B cell (primary cell): Measurements from ENCODE around the gene PCDHA2. TPM values are rescaled to one million over a fixed set of nuclear protein-coding genes. Genes with fewer than 3 reads are reported as not detected.

Experiments
- ATAC-seq: fragments of 200-7000 bp; cut with Tn5 transposase; one replicate; pipeline ENCODE4 v1.10.0; 2021; ENCODE audit warnings: low read depth, mild to moderate bottlenecking, moderate number of reproducible peaks, moderate library complexity
- CTCF ChIA-PET: fragments of 350-600 bp; sonication (Branson Sonifier 250); formaldehyde crosslinking; loops from one replicate; lab custom pipeline; 2021; ENCODE audit warnings: antibody characterized with exemption, inconsistent platforms; lab: Charles Lee
- POLR2A ChIA-PET: fragments of 350-600 bp; sonication (Branson Sonifier 250); formaldehyde crosslinking; loops from one replicate; lab custom pipeline; 2021; ENCODE audit warnings: antibody characterized with exemption; lab: Charles Lee
- DNase-seq: peaks from one replicate; pipeline ENCODE4 v3.0.0; 2013
- H2AFZ ChIP-seq: 2 replicates; pipeline ENCODE4 v1.6.1; 2012; ENCODE audit warnings: mild to moderate bottlenecking, low read depth, low read length; ENCODE audit not compliant: insufficient read depth, poor library complexity, severe bottlenecking
- H3K27ac ChIP-seq, 2 donors: 1 replicate in 1 of 2; 2 replicates in 1 of 2; pipeline ENCODE4 v1.5.1; 2012 to 2013; ENCODE audit warnings: low read length in 2 of 2, mild to moderate bottlenecking in 2 of 2, moderate library complexity in 1 of 2
- H3K27me3 ChIP-seq, 4 experiments: fragments of 200-600 bp in 1 of 4; sonication (generic) in 1 of 4; replicated peaks in 1 of 4; 1 replicate in 2 of 4; 2 replicates in 2 of 4; pipeline versions ENCODE4 v1.6.1 to v1.7.0; 2013 to 2016; ENCODE audit warnings: low read length in 3 of 4, mild to moderate bottlenecking in 2 of 4, mixed read lengths in 1 of 4, moderate library complexity in 1 of 4; ENCODE audit not compliant: insufficient read depth in 4 of 4, control insufficient read depth in 3 of 4; ENCODE audit errors: control extremely low read depth in 1 of 4
- H3K36me3 ChIP-seq, 2 experiments: replicated peaks in 1 of 2; 1 replicate in 1 of 2; 2 replicates in 1 of 2; pipeline versions ENCODE4 v1.6.1 to v1.7.1; 2013; ENCODE audit warnings: low read length in 1 of 2; ENCODE audit not compliant: insufficient read depth in 2 of 2, control insufficient read depth in 1 of 2; ENCODE audit errors: control extremely low read depth in 1 of 2, extremely low read depth in 1 of 2
- H3K4me1 ChIP-seq, 2 donors: fragments of 200-600 bp in 1 of 2; sonication (generic) in 1 of 2; 1 replicate in 1 of 2; 2 replicates in 1 of 2; pipeline versions ENCODE4 v1.5.1 to v1.6.1; 2013 to 2017; ENCODE audit warnings: low read length in 2 of 2; ENCODE audit not compliant: control insufficient read depth in 2 of 2, insufficient read depth in 2 of 2
- H3K4me2 ChIP-seq: replicated peaks from 2 replicates; pipeline ENCODE3; 2012; ENCODE audit warnings: mild to moderate bottlenecking, low read depth, low read length; ENCODE audit not compliant: poor library complexity, severe bottlenecking
- H3K4me3 ChIP-seq, 5 experiments: fragments of 200-600 bp in 1 of 5; sonication (generic) in 1 of 5; 1 replicate in 3 of 5; 2 replicates in 2 of 5; pipeline versions ENCODE4 v1.5.1 to v1.7.0; 2011 to 2016; ENCODE audit warnings: low read length in 4 of 5, mild to moderate bottlenecking in 4 of 5, low read depth in 2 of 5, control low read depth in 1 of 5, moderate library complexity in 1 of 5; ENCODE audit not compliant: insufficient read depth in 1 of 5; ENCODE audit errors: control extremely low read depth in 1 of 5, extremely low read depth in 1 of 5
- H3K79me2 ChIP-seq: fragments of 200-600 bp; sonication (generic); one replicate; pipeline ENCODE4 v1.6.0; 2016; ENCODE audit warnings: low read length; ENCODE audit not compliant: control insufficient read depth, insufficient read depth
- H3K9ac ChIP-seq: fragments of 200-600 bp; sonication (generic); 2 replicates; pipeline ENCODE4 v1.6.1; 2017; ENCODE audit warnings: mild to moderate bottlenecking, low read length, moderate library complexity
- H3K9me3 ChIP-seq, 3 donors: one replicate each; pipeline versions ENCODE4 v1.6.1 to v1.7.1; 2013; ENCODE audit warnings: low read length in 2 of 3; ENCODE audit not compliant: control insufficient read depth in 2 of 3, insufficient read depth in 1 of 3; ENCODE audit errors: control extremely low read depth in 1 of 3
- H4K20me1 ChIP-seq: 2 replicates; pipeline ENCODE4 v1.6.0; 2012; ENCODE audit warnings: mild to moderate bottlenecking, low read length; ENCODE audit not compliant: insufficient read depth, control insufficient read depth, poor library complexity, severe bottlenecking
- H3K27ac Mint-ChIP-seq: one replicate; pipeline ENCODE4 v1.8.0; 2021; ENCODE audit warnings: mixed read lengths
- H3K27me3 Mint-ChIP-seq: one replicate; pipeline ENCODE4 v1.8.0; 2021; ENCODE audit warnings: mixed read lengths
- H3K4me1 Mint-ChIP-seq: one replicate; pipeline ENCODE4 v1.8.0; 2021; ENCODE audit warnings: mixed read lengths
- H3K4me3 Mint-ChIP-seq: one replicate; pipeline ENCODE4 v1.8.0; 2021; ENCODE audit warnings: mixed read lengths
- H3K9me3 Mint-ChIP-seq: one replicate; pipeline ENCODE4 v1.8.0; 2022; ENCODE audit warnings: mixed read lengths; ENCODE audit not compliant: insufficient read depth
- EZH2 ChIP-seq: IDR thresholded peaks from 2 replicates; pipeline ENCODE4 v1.6.1; 2012; ENCODE audit warnings: borderline replicate concordance, low read depth, mild to moderate bottlenecking, moderate library complexity, low read length; ENCODE audit not compliant: insufficient read depth, poor library complexity, severe bottlenecking
- WGBS: methylation state at CpG from one replicate; pipeline ENCODE4 v1.1.5; 2013; ENCODE audit warnings: missing lambda C conversion rate; ENCODE audit not compliant: insufficient coverage; 5-methylcytosine and 5-hydroxymethylcytosine counted together
- intact Hi-C: fragments of 100-400 bp; cut with micrococcal nuclease; formaldehyde crosslinking; loops from one replicate; pipeline ENCODE4 v1.10.0; 2022
- polyA plus RNA-seq: library from polyadenylated mRNA; depleted of rRNA; stranded (reverse); fragments of >200 nt; gene quantifications from 2 replicates; pipeline ENCODE4 v1.2.3, GENCODE V29; 2012
- total RNA-seq, 2 donors: library from RNA; stranded (reverse); fragments of 120-200 nt in 1 of 2; gene quantifications; 1 replicate in 1 of 2; 2 replicates in 1 of 2; pipeline versions ENCODE4 v1.2.3 to v1.2.4, GENCODE V29; 2013 to 2022
- TF ChIP-seq, protein P1 (sequence below): fragments of 200-600 bp; IDR thresholded peaks from one replicate; pipeline ENCODE4 v1.8.0; 2022; ENCODE audit warnings: antibody characterized with exemption, mild to moderate bottlenecking

The PCDHA2 gene
- total and polyA plus RNA-seq, 2 donors (not counting 1 experiment from before 2014, with no cell fraction given): not detected

DNA sequence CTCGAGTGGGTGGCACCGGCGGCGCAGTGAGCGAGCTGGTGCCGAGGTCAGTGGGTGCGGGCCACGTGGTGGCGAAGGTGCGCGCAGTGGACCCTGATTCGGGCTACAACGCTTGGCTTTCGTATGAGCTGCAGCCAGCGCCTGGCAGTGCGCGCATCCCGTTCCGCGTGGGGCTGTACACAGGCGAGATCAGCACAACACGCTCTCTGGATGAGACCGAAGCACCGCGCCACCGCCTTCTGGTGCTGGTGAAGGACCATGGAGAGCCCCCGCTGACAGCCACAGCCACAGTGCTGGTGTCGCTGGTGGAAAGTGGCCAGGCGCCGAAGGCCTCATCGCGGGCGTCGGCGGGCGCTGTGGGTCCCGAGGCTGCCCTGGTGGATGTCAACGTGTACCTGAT lies 28.8 kb downstream of the PCDHA2 start:
- peaks cover 0 to 8% (median 5%) of the 10 kb centered on the region in 4 experiments for H3K27me3 ChIP-seq
- 65% methylated on average over 38 of the region's 38 CpGs for WGBS
- intact Hi-C loops: no loop called here
- no peak overlapping the region for H2AFZ ChIP-seq
- Mint-ChIP-seq H3K4me1 (no peaks in the 10 kb centered on the region), H3K9me3 (peaks cover 2% of the 10 kb centered on the region), H3K27ac (no peak overlapping the region), H3K27me3 (peaks cover 10% of the 10 kb centered on the region), H3K4me3 (no peak overlapping the region)
- DNase-seq: no peak
- no peak overlapping the region for H3K4me2 ChIP-seq
- peaks cover 0 to 28% (median 2%) of the 10 kb centered on the region in 3 donors for H3K9me3 ChIP-seq
- no peaks in the 10 kb centered on the region for H3K36me3 ChIP-seq
- ChIA-PET POLR2A (no interaction called here), CTCF (no interaction called here)
- no peaks in the 10 kb centered on the region for H3K79me2 ChIP-seq
- TF ChIP-seq EZH2: no peak
- TF ChIP-seq, protein P1, sequence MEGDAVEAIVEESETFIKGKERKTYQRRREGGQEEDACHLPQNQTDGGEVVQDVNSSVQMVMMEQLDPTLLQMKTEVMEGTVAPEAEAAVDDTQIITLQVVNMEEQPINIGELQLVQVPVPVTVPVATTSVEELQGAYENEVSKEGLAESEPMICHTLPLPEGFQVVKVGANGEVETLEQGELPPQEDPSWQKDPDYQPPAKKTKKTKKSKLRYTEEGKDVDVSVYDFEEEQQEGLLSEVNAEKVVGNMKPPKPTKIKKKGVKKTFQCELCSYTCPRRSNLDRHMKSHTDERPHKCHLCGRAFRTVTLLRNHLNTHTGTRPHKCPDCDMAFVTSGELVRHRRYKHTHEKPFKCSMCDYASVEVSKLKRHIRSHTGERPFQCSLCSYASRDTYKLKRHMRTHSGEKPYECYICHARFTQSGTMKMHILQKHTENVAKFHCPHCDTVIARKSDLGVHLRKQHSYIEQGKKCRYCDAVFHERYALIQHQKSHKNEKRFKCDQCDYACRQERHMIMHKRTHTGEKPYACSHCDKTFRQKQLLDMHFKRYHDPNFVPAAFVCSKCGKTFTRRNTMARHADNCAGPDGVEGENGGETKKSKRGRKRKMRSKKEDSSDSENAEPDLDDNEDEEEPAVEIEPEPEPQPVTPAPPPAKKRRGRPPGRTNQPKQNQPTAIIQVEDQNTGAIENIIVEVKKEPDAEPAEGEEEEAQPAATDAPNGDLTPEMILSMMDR: no peak
- no peak overlapping the region for H3K27ac ChIP-seq
- no peaks in the 10 kb centered on the region for H4K20me1 ChIP-seq
- ATAC-seq: no peak
- no peaks in the 10 kb centered on the region for H3K4me1 ChIP-seq
- no peak overlapping the region for H3K4me3 ChIP-seq
- H3K9ac ChIP-seq: no peak overlapping the region

DNA sequence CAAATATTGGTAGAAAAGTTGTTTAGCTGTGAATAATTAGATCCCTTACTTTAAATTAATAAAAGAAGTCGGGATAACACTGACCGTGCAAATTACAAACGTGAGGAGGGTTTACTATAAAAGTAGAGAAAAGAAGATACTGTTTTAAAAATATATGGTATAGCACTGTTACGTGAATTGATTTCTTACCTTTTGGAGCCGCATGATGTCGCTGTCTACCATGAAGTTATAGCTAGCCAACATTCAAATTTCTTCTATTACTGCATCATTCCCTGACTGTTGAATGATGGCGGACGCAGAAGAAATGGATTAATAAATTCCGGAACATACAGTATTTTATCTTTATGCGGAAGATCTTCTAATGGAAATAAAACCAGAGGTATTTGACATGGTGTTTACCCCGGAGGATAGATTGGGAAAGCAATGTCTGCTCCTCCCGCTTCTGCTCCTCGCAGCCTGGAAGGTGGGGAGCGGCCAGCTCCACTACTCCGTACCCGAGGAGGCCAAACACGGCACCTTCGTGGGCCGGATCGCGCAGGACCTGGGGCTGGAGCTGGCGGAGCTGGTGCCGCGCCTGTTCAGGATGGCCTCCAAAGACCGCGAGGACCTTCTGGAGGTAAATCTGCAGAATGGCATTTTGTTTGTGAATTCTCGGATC lies 33.2 kb downstream of the PCDHA2 start, which contains the start of gene PCDHA6:
TSS of gene PCDHA6 (plus strand) at position 257 of the 658 bp plus-strand sequence. CDS start at position 389, 132 bp downstream.
- Histone ChIP-seq H3K27me3 (peaks cover 0 to 14% (median 6%) of the 10 kb centered on the region in 4 experiments), H3K36me3 (no peaks in the 10 kb centered on the region), H3K27ac (no peak within 1 kb of the TSS), H3K9ac (no peak within 1 kb of the TSS), H2AFZ (no peak within 1 kb of the TSS), H3K9me3 (peaks cover 0 to 35% (median 2%) of the 10 kb centered on the region in 3 donors), H3K4me3 (no peak within 1 kb of the TSS), H3K79me2 (no peaks in the 10 kb centered on the region), H4K20me1 (no peaks in the 10 kb centered on the region), H3K4me1 (no peaks in the 10 kb centered on the region), H3K4me2 (no peak within 1 kb of the TSS)
- no peak within 1 kb of the TSS for H3K4me3 Mint-ChIP-seq
- peaks cover 22% of the 10 kb centered on the region for H3K27me3 Mint-ChIP-seq
- ChIA-PET POLR2A (no interaction called here), CTCF (no interaction called here)
- no peak for TF ChIP-seq EZH2
- TF ChIP-seq, protein P1: no peak
- H3K4me1 Mint-ChIP-seq: no peaks in the 10 kb centered on the region
- no peak for ATAC-seq
- H3K27ac Mint-ChIP-seq: no peak within 1 kb of the TSS
- intact Hi-C loops: no loop called here
- 38% methylated on average over 20 of the region's 27 CpGs for WGBS
- no peak for DNase-seq
- peaks cover 6% of the 10 kb centered on the region for H3K9me3 Mint-ChIP-seq
